HTR-8/SVneo (cell line): ENCODE measurements around the gene SLC23A2.
"Not testable (repeated sequence)": the region's sequence is repeated elsewhere in the genome, so short reads cannot be mapped to it uniquely, and the experiment has no call there.

Source experiments
- DNase-seq: peaks from one replicate; pipeline ENCODE4 v3.0.0; 2011; ENCODE audit warnings: low spot score, mixed read lengths; ENCODE audit not compliant: insufficient read length
- FAIRE-seq: peaks from 2 replicates; lab custom pipeline; 2011; peaks lifted over from hg19 to GRCh38; lab: Jason Lieb, UNC

The SLC23A2 gene

GRCh38 chr20:5013682-5014447 lies 12.6 kb upstream of the SLC23A2 start:
- no peak for FAIRE-seq
- DNase-seq = no peak

- FAIRE-seq (no peak), DNase-seq (no peak)
These were observed 7.4 kb upstream of the SLC23A2 start for GRCh38 chr20:5008759-5009158.

- FAIRE-seq = no peak
- DNase-seq = no peak
These were observed 4.0 kb upstream of the SLC23A2 start for GRCh38 chr20:5005326-5005725.

GRCh38 chr20:5004825-5005224 lies 3.5 kb upstream of the SLC23A2 start:
- FAIRE-seq, DNase-seq: not testable (repeated sequence)

GRCh38 chr20:5003626-5004025 lies 2.3 kb upstream of the SLC23A2 start:
- DNase-seq (no peak), FAIRE-seq (no peak)

GRCh38 chr20:5002077-5002413 lies 735 bp upstream of the SLC23A2 start:
- DNase-seq (no peak), FAIRE-seq (no peak)

- DNase-seq (no peak), FAIRE-seq (no peak)
These were observed 792 bp downstream of the SLC23A2 start for GRCh38 chr20:5000263-5001173.

- no peak for DNase-seq
- FAIRE-seq = no peak
These were observed 1.5 kb downstream of the SLC23A2 start for GRCh38 chr20:4999788-5000187.

- no peak for DNase-seq
- no peak for FAIRE-seq
These were observed 3.1 kb downstream of the SLC23A2 start for GRCh38 chr20:4998160-4998651.

- DNase-seq (no peak), FAIRE-seq (no peak)
These were observed 4.1 kb downstream of the SLC23A2 start for GRCh38 chr20:4997222-4997621.

GRCh38 chr20:4989570-4989969 lies 11.7 kb downstream of the SLC23A2 start:
- no peak for DNase-seq
- no peak for FAIRE-seq

- no peak for FAIRE-seq
- DNase-seq = no peak
These were observed 14.2 kb downstream of the SLC23A2 start for GRCh38 chr20:4987130-4987529.

- no peak for FAIRE-seq
- DNase-seq = no peak
These were observed 15.7 kb downstream of the SLC23A2 start for GRCh38 chr20:4985658-4986057.

GRCh38 chr20:4982281-4982680 lies 19.0 kb downstream of the SLC23A2 start:
- DNase-seq = no peak
- FAIRE-seq = no peak

GRCh38 chr20:4979841-4980410 lies 21.4 kb downstream of the SLC23A2 start:
- FAIRE-seq = no peak
- DNase-seq = no peak

- FAIRE-seq (no peak), DNase-seq (no peak)
These were observed 23.0 kb downstream of the SLC23A2 start for GRCh38 chr20:4978050-4978918.

- FAIRE-seq, DNase-seq: not testable (repeated sequence)
These were observed 25.3 kb downstream of the SLC23A2 start for GRCh38 chr20:4976014-4976413.

- DNase-seq = no peak
- no peak for FAIRE-seq
These were observed 27.8 kb downstream of the SLC23A2 start for GRCh38 chr20:4973330-4974097.
